Heart left ventricle (tissue), 16 donors: Measurements from ENCODE around the gene CYP1B1. TPM values are rescaled to one million over a fixed set of nuclear protein-coding genes. Genes with fewer than 3 reads are reported as not detected.
A peak's percentile ranks its signal among the peaks of the same experiment; 100 is the strongest.

ENCODE experiments used
- ATAC-seq, 4 donors: fragments of 200-7000 bp; cut with Tn5 transposase; one replicate each; pipeline ENCODE4 v1.9.1; 2020 to 2022; ENCODE audit warnings: moderate library complexity in 4 of 4, mild to moderate bottlenecking in 3 of 4, moderate number of reproducible peaks in 1 of 4
- DNase-seq, 5 donors: peaks; one replicate each; pipeline ENCODE4 v3.0.0-alpha.2; 2020
- H3K27ac ChIP-seq, 12 donors: fragments of 200-600 bp; sonication (generic) in 4 of 12; one replicate each; pipeline versions ENCODE4 v1.5.0 to v1.8.0; 2016 to 2022; ENCODE audit warnings: mild to moderate bottlenecking in 2 of 12
- H3K27me3 ChIP-seq, 9 donors: fragments of 200-600 bp; sonication (generic) in 2 of 9; one replicate each; pipeline versions ENCODE4 v1.5.1 to v1.8.0; 2016 to 2022; ENCODE audit warnings: mild to moderate bottlenecking in 3 of 9
- H3K36me3 ChIP-seq, 9 donors: fragments of 200-600 bp; sonication (generic) in 2 of 9; one replicate each; pipeline versions ENCODE4 v1.5.0 to v1.8.0; 2018 to 2022; ENCODE audit warnings: mild to moderate bottlenecking in 2 of 9
- H3K4me1 ChIP-seq, 12 donors: fragments of 200-600 bp; sonication (generic) in 4 of 12; one replicate each; pipeline versions ENCODE4 v1.5.0 to v1.8.0; 2016 to 2022; ENCODE audit warnings: mild to moderate bottlenecking in 3 of 12
- H3K4me3 ChIP-seq, 12 donors: fragments of 200-600 bp; sonication (generic) in 4 of 12; one replicate each; pipeline versions ENCODE4 v1.5.0 to v1.8.0; 2017 to 2022; ENCODE audit warnings: mild to moderate bottlenecking in 9 of 12, moderate library complexity in 4 of 12
- H3K9me3 ChIP-seq, 12 donors: fragments of 200-600 bp; sonication (generic) in 4 of 12; one replicate each; pipeline versions ENCODE4 v1.5.0 to v1.8.0; 2016 to 2022; ENCODE audit warnings: mild to moderate bottlenecking in 1 of 12
- CTCF ChIP-seq, 12 donors: fragments of 200-600 bp; sonication (generic) in 4 of 12; IDR thresholded peaks; one replicate each; pipeline versions ENCODE4 v1.5.0 to v1.8.0; 2018 to 2022; ENCODE audit warnings: antibody characterized with exemption in 12 of 12, mild to moderate bottlenecking in 5 of 12
- POLR2A ChIP-seq, 2 donors: fragments of 450-650 bp; IDR thresholded peaks; one replicate each; pipeline ENCODE4 v1.6.1; 2017; ENCODE audit warnings: antibody characterized with exemption in 2 of 2, mild to moderate bottlenecking in 2 of 2, moderate library complexity in 2 of 2
- WGBS, 4 donors: extraction: QIAGEN DNeasy Blood & Tissue Kit in 2 of 4; methylation state at CpG; one replicate each; pipeline versions ENCODE4 v1.1.5 to v1.1.7; 2013 to 2018; 5-methylcytosine and 5-hydroxymethylcytosine counted together
- intact Hi-C, 10 donors: fragments of 100-400 bp; cut with DNase I; formaldehyde crosslinking; loops; one replicate each; pipeline versions ENCODE4 v1.11.1 to v1.14.2; 2022
- polyA plus RNA-seq, 2 donors: library from polyadenylated mRNA; stranded (reverse); fragments of 200-250 nt; gene quantifications; one replicate each; pipeline ENCODE4 v1.2.3, GENCODE V29; 2013
- total RNA-seq, 9 donors: library from RNA; depleted of rRNA in 2 of 9; stranded (reverse); fragments of >200 nt in 2 of 9; fragmentation: NEBNext Ultra II Directional in 3 of 9; extraction: Animal tissue kit (Norgen Biotek cat#: 25700) in 3 of 9; gene quantifications; one replicate each; pipeline versions ENCODE4 v1.1.0 to v1.2.4, GENCODE V29; 2016 to 2023
- donor health status: ischemic (EF 13 %, LVEDD 7.1; RV severe dilation, severe dysfunction).
- donor health status: healthy with polysubstance abuse.
- donor health status: DM: no; HTN: yes; CAD: no.
- donor health status: DM: no; HTN: no; CAD: no.
- donor health status: ischemic (EF 25% LVEDD 6.9; RV normal size, moderate dysfunction).
- donor health status: ischemic (EF 25% LVEDD 5.7; RV mildly dilated, moderate dysfunction).
- donor health status: healthy.
- donor health status: DM: yes; HTN: yes; CAD: no.
- donor health status: ischemic (EF 35%, LVEDD 5.7; RV mildly dilated, moderate dysfunction).
- donor health status: nonischemic (EF 11% LVEDD 7.7; RV severe dilation, severe dysfunction).
- donor health status: DM: yes; HTN: yes; CAD: no.
- donor health status: PGD.
- donor health status: ischemic (EF 29% LVEDD 5.4; RV normal size, mild dysfunction).
- donor health status: nonischemic (EF 23%, LVEDD 6.1; RV moderate dilation, normal function).

The CYP1B1 gene
- total and polyA plus RNA-seq, 11 donors, result 3.9 to 68.8 (median 20.5) TPM

GRCh38 chr2:38095079-38095995 is 19.4 kb upstream of the CYP1B1 start:
- peak overlapping the region; percentile 29 to 91 (median 76) for H3K27ac ChIP-seq
- H3K4me1 ChIP-seq, result peaks cover 0 to 88% (median 64%) of the 10 kb centered on the region in 12 donors
- intact Hi-C loops, result no loop called here
- no peaks in the 10 kb centered on the region for H3K9me3 ChIP-seq
- H3K36me3 ChIP-seq, result no peaks in the 10 kb centered on the region
- WGBS, 4 donors, result 54 to 72% (median 63%) methylated on average over 10 to 11 of the region's 11 CpGs
- DNase-seq (no peak), ATAC-seq (no peak)
- TF ChIP-seq CTCF (IDR thresholded peaks at IDR 0.05) (no peak), POLR2A (IDR thresholded peaks at IDR 0.05) (no peak)
- no peak overlapping the region for H3K4me3 ChIP-seq
- H3K27me3 ChIP-seq, result peaks cover 0 to 5% (median 0%) of the 10 kb centered on the region in 9 donors

GRCh38 chr2:38093527-38094165 is 17.7 kb upstream of the CYP1B1 start:
- DNase-seq (no peak), ATAC-seq (no peak)
- 94 to 100% (median 97%) methylated on average over 1 of the region's 1 CpG for WGBS, 4 donors
- intact Hi-C loops, result no loop called here
- Histone ChIP-seq H3K36me3 (no peaks in the 10 kb centered on the region), H3K9me3 (no peaks in the 10 kb centered on the region), H3K4me1 (peaks cover 0 to 71% (median 49%) of the 10 kb centered on the region in 12 donors), H3K27ac (peak overlapping the region in 11 of 12 donors; percentile 33 to 89 (median 60)), H3K4me3 (no peak overlapping the region), H3K27me3 (peaks cover 0 to 5% (median 0%) of the 10 kb centered on the region in 9 donors)
- no peak for TF ChIP-seq CTCF (IDR thresholded peaks at IDR 0.05)
- no peak for TF ChIP-seq POLR2A (IDR thresholded peaks at IDR 0.05)

GRCh38 chr2:38092196-38092902 is 16.4 kb upstream of the CYP1B1 start:
- TF ChIP-seq CTCF (IDR thresholded peaks at IDR 0.05), result no peak
- peak in 1 of 2 donors; percentile 35 for TF ChIP-seq POLR2A (IDR thresholded peaks at IDR 0.05)
- ATAC-seq, result peak; percentile 53 to 92 (median 73)
- Histone ChIP-seq H3K36me3 (no peaks in the 10 kb centered on the region), H3K27ac (peak overlapping the region; percentile 15 to 89 (median 74)), H3K4me1 (peaks cover 0 to 63% (median 39%) of the 10 kb centered on the region in 12 donors), H3K4me3 (no peak overlapping the region), H3K27me3 (peaks cover 0 to 5% (median 0%) of the 10 kb centered on the region in 9 donors), H3K9me3 (no peaks in the 10 kb centered on the region)
- DNase-seq, result peak in 4 of 5 donors; percentile 22 to 69 (median 56)
- 44 to 54% (median 51%) methylated on average over 11 of the region's 11 CpGs for WGBS, 4 donors
- intact Hi-C loops, result no loop called here
